Measurements from ENCODE around the gene LRRTM3.

The LRRTM3 gene

DNA sequence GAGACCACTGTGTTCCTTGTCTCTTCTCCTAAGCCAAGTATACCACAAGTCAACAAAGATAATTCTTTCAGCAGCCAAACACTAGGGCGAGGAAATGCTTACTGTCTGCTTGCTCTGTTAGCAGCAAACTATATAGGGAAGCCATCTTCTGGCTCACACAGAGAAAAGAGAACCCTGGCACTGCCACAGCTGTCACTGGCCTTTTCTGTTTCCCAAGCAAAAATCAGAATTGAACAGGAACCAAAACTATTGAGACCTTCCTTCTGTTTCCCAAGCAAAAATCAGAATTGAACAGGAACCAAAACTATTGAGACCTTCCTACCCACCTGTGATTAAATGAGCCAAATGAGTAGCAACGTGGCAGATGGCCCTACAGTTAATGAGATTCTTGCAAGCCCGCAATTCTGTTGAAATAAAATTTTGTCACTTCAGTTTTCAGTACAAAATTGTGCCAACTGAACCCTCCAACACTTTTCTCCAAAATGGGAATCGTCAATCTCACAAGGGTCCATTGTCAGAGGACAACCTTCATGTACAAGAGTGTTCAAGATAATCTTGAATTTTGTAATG lies 54.5 kb downstream of the LRRTM3 start:
- Histone ChIP-seq H3K9ac (ENCODE audit: low read depth in 1 of 2, low read length in 2 of 2) (no peak overlapping the region), H3K4me1 (ENCODE audit: control insufficient read depth in 1 of 2, insufficient read depth in 2 of 2, low read length in 2 of 2) (no peaks in the 10 kb centered on the region), H3K27ac (ENCODE audit: low read depth, low read length) (no peak overlapping the region), H3K27me3 (ENCODE audit: control insufficient read depth in 1 of 2, insufficient read depth in 2 of 2, low read length in 2 of 2) (no peaks in the 10 kb centered on the region), H3K9me3 (ENCODE audit: control insufficient read depth in 1 of 2, low read length in 2 of 2) (no peaks in the 10 kb centered on the region), H3K36me3 (ENCODE audit: control insufficient read depth in 1 of 2, insufficient read depth in 2 of 2, low read length in 2 of 2) (no peaks in the 10 kb centered on the region), H3K4me3 (ENCODE audit: low read depth in 1 of 2, low read length in 2 of 2) (no peak overlapping the region)

DNA sequence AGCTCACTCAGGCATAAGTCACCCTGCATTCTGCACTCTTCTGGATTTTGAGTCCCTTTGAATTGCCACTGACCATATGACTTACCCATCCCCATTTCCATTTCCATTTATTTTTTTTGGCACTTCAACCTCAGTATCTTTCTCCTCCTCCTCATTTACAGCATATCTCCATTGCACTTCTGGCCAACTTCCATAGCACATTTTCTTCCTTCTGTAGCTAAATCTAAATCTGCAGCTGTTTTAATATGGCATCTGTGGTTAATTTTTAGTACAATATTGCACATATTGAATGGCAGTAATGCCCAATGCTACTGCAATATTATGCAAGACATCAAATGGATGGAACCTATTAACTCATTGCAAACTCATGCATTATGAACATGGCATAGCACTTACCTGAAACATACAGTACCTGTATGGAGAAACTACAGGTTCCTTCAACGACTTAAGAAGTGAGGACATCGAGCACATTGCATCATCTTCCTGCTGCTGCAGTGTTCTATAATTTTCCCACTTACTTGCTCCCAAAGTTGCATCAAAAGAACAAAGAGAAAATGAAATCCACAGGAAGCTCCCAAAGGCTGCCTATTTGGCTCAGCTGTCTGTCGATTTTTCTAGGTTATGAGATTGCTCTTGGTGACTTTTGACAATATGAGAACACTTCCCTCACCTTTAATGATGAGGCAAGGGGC lies 55.7 kb downstream of the LRRTM3 start:
- Histone ChIP-seq H3K9ac (ENCODE audit: low read depth in 1 of 2, low read length in 2 of 2) (no peak overlapping the region), H3K9me3 (ENCODE audit: control insufficient read depth in 1 of 2, low read length in 2 of 2) (no peaks in the 10 kb centered on the region), H3K27me3 (ENCODE audit: control insufficient read depth in 1 of 2, insufficient read depth in 2 of 2, low read length in 2 of 2) (no peaks in the 10 kb centered on the region), H3K27ac (ENCODE audit: low read depth, low read length) (no peak overlapping the region), H3K36me3 (ENCODE audit: control insufficient read depth in 1 of 2, insufficient read depth in 2 of 2, low read length in 2 of 2) (no peaks in the 10 kb centered on the region), H3K4me1 (ENCODE audit: control insufficient read depth in 1 of 2, insufficient read depth in 2 of 2, low read length in 2 of 2) (no peaks in the 10 kb centered on the region), H3K4me3 (ENCODE audit: low read depth in 1 of 2, low read length in 2 of 2) (no peak overlapping the region)

DNA sequence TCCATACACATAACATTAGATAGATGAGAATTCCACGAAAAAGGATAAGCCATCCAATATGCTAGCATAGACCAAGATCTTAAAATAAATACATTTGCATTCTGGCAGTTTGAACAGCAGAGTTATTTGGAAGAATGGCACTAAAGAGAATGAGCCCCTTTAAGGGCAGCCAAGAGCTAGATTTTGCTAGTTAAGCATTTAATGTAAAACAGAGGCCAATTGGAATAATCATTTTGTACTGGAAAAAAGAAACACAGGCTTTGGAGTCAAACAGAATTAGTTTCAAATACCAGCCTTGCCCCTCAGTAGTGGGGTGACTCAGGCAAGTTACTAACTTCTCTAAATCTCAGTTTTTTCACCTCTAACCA lies 56.2 kb downstream of the LRRTM3 start:
- Histone ChIP-seq H3K9ac (ENCODE audit: low read depth in 1 of 2, low read length in 2 of 2) (no peak overlapping the region), H3K4me1 (ENCODE audit: control insufficient read depth in 1 of 2, insufficient read depth in 2 of 2, low read length in 2 of 2) (no peaks in the 10 kb centered on the region), H3K27ac (ENCODE audit: low read depth, low read length) (no peak overlapping the region)

DNA sequence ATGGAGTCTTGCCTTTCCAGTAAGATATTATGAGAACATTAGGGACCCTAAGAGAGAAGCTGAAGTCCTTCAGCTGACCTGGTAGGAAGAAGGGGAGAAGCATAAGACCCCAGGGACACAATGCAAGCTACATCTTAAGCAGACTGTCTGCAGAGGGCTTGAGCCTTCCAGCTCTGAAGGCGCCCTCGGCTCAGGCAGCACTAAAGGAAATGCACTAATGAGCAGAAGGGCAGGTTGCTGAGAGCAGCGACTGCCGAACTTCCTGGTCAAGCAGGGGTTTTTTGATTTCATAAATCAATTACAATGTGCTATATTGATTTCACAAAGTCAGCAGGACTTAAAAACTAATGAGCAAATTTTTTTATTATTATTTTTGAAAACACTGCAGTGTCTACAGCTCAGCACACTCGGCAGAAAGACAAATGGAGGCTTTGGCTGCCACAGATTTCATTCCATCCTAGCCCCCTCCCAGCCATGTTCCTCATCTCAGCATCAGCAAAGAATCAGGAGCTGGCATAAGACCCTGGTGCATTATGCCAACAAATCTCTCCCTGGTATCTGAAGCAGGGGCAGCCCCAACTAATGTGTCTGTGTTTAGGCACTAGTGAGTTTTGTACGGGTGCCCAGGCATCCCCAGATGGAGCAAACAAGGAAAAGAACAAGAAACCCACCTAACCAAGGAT lies 57.1 kb downstream of the LRRTM3 start:
- Histone ChIP-seq H3K4me3 (ENCODE audit: low read depth in 1 of 2, low read length in 2 of 2) (no peak overlapping the region), H3K27ac (ENCODE audit: low read depth, low read length) (no peak overlapping the region), H3K9ac (ENCODE audit: low read depth in 1 of 2, low read length in 2 of 2) (no peak overlapping the region), H3K27me3 (ENCODE audit: control insufficient read depth in 1 of 2, insufficient read depth in 2 of 2, low read length in 2 of 2) (no peaks in the 10 kb centered on the region), H3K9me3 (ENCODE audit: control insufficient read depth in 1 of 2, low read length in 2 of 2) (no peaks in the 10 kb centered on the region), H3K4me1 (ENCODE audit: control insufficient read depth in 1 of 2, insufficient read depth in 2 of 2, low read length in 2 of 2) (no peaks in the 10 kb centered on the region), H3K36me3 (ENCODE audit: control insufficient read depth in 1 of 2, insufficient read depth in 2 of 2, low read length in 2 of 2) (no peaks in the 10 kb centered on the region)

More for the DNA sequence above, 56.2 kb downstream of the LRRTM3 start:
- Histone ChIP-seq H3K36me3 (ENCODE audit: control insufficient read depth in 1 of 2, insufficient read depth in 2 of 2, low read length in 2 of 2) (no peaks in the 10 kb centered on the region), H3K9me3 (ENCODE audit: control insufficient read depth in 1 of 2, low read length in 2 of 2) (no peaks in the 10 kb centered on the region), H3K4me3 (ENCODE audit: low read depth in 1 of 2, low read length in 2 of 2) (no peak overlapping the region), H3K27me3 (ENCODE audit: control insufficient read depth in 1 of 2, insufficient read depth in 2 of 2, low read length in 2 of 2) (no peaks in the 10 kb centered on the region)

DNA sequence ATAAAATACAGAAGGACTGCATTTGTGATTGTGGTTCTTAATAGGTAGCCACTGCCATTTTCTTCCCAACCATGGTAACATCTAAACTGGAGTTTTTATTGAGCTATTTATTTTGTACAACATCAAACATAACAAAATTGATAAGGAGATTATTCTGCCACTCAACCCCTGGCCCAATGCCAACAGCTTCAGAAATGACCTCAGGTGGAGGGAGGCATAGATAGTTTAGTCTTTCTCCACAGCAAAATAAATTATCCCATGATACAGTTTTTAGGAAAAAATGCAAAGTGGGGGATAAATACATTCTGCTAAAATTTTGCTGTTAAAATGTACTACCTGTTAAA lies 57.6 kb downstream of the LRRTM3 start:
- H3K4me1 ChIP-seq (ENCODE audit: control insufficient read depth in 1 of 2, insufficient read depth in 2 of 2, low read length in 2 of 2): no peaks in the 10 kb centered on the region
- H3K4me3 ChIP-seq (ENCODE audit: low read depth in 1 of 2, low read length in 2 of 2): no peak overlapping the region
- H3K27ac ChIP-seq (ENCODE audit: low read depth, low read length): no peak overlapping the region
- H3K36me3 ChIP-seq (ENCODE audit: control insufficient read depth in 1 of 2, insufficient read depth in 2 of 2, low read length in 2 of 2): no peaks in the 10 kb centered on the region
- H3K27me3 ChIP-seq (ENCODE audit: control insufficient read depth in 1 of 2, insufficient read depth in 2 of 2, low read length in 2 of 2): no peaks in the 10 kb centered on the region
- H3K9me3 ChIP-seq (ENCODE audit: control insufficient read depth in 1 of 2, low read length in 2 of 2): no peaks in the 10 kb centered on the region
- H3K9ac ChIP-seq (ENCODE audit: low read depth in 1 of 2, low read length in 2 of 2): no peak overlapping the region

DNA sequence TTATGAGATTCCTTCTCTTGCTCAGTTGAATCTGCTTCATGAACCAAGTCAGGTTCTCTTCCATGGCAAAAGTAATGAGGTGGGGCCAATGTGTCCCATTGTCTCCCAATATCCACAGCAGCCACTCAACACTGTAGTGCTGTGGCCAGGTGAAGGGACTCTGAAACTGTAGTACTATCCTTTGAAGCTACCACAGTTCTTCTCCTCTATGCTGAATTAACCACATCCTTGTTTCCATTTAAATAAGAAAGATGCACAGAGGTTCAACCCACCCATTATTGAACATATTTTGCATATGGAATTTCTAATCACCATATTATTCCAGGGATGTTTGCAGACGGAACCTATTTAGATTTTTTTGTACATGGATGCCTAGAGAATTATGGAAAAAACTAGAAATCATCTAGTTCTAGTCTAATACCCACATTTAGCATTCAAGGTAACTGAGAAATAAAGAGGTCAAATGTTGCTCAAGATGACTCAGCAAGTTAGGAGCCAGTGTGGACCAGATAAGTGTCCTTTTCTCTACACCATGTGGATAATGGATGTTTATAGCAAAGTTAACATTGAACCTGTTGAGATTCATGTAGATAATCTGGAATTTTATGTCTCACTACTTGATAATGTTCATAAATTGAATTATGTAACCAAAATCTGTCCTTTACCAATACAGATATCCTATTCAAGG lies 64.5 kb downstream of the LRRTM3 start:
- Histone ChIP-seq H3K4me3 (ENCODE audit: low read depth in 1 of 2, low read length in 2 of 2) (no peak overlapping the region), H3K9me3 (ENCODE audit: control insufficient read depth in 1 of 2, low read length in 2 of 2) (no peaks in the 10 kb centered on the region), H3K4me1 (ENCODE audit: control insufficient read depth in 1 of 2, insufficient read depth in 2 of 2, low read length in 2 of 2) (no peaks in the 10 kb centered on the region), H3K27me3 (ENCODE audit: control insufficient read depth in 1 of 2, insufficient read depth in 2 of 2, low read length in 2 of 2) (no peaks in the 10 kb centered on the region), H3K27ac (ENCODE audit: low read depth, low read length) (no peak overlapping the region), H3K36me3 (ENCODE audit: control insufficient read depth in 1 of 2, insufficient read depth in 2 of 2, low read length in 2 of 2) (no peaks in the 10 kb centered on the region), H3K9ac (ENCODE audit: low read depth in 1 of 2, low read length in 2 of 2) (no peak overlapping the region)

DNA sequence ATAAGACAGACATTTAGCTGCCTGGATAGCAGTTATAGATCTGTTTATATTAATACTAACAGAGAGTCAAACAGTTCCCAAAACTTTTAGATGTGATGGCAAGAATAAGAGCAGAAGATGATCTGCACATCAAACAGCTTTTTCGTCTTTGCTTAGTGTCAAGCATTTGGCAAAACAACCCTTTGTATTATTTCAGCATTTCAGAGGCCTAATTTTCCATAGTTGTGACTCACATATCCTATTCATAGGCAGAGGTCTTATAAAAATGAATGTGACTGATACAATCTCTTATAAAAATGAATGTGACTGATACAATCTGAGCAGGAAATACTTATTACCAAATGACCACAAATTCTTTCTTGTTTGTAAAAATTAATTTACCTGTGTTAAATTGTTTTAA lies 71.2 kb downstream of the LRRTM3 start:
- Histone ChIP-seq H3K36me3 (ENCODE audit: control insufficient read depth in 1 of 2, insufficient read depth in 2 of 2, low read length in 2 of 2) (no peaks in the 10 kb centered on the region), H3K9me3 (ENCODE audit: control insufficient read depth in 1 of 2, low read length in 2 of 2) (no peaks in the 10 kb centered on the region), H3K27me3 (ENCODE audit: control insufficient read depth in 1 of 2, insufficient read depth in 2 of 2, low read length in 2 of 2) (no peaks in the 10 kb centered on the region), H3K4me1 (ENCODE audit: control insufficient read depth in 1 of 2, insufficient read depth in 2 of 2, low read length in 2 of 2) (no peaks in the 10 kb centered on the region), H3K27ac (ENCODE audit: low read depth, low read length) (no peak overlapping the region), H3K4me3 (ENCODE audit: low read depth in 1 of 2, low read length in 2 of 2) (no peak overlapping the region), H3K9ac (ENCODE audit: low read depth in 1 of 2, low read length in 2 of 2) (no peak overlapping the region)

DNA sequence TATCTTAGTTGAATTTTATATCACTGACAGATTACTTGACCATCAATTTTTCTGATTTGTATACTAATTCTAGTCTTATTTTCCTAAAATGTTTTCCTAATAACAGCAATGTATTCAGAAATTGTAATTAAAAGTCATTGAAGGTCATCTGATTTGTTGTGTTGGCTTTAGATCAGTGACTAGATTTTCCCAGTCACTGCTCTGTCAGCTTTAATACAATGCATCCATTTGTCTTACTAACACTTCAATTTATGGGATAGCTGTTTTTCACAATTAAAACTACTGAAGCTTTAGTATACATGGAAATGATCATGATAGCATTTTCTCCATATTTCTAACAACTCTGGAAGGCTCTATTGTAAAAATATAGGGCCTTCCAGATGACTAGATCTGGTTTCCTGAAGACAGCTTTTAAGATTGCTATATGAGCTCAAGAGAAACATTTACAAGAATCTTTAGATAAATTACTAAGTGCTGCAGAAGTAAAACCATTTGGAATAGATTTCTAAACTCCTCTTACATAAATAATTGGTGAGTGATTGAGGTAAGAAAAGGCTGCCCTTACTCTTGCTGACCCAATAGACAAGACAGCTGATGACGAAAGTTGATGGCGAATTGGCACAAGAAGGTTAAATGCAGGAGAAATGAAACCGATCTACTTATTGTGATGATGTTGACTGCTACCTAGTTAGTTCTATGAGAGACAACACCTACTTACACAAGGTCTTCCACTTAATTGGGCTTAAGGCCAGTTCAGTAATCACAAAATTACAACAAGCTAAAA lies 74.1 kb downstream of the LRRTM3 start:
- Histone ChIP-seq H3K4me1 (ENCODE audit: control insufficient read depth in 1 of 2, insufficient read depth in 2 of 2, low read length in 2 of 2) (no peaks in the 10 kb centered on the region), H3K36me3 (ENCODE audit: control insufficient read depth in 1 of 2, insufficient read depth in 2 of 2, low read length in 2 of 2) (no peaks in the 10 kb centered on the region), H3K9ac (ENCODE audit: low read depth in 1 of 2, low read length in 2 of 2) (no peak overlapping the region), H3K4me3 (ENCODE audit: low read depth in 1 of 2, low read length in 2 of 2) (no peak overlapping the region), H3K27me3 (ENCODE audit: control insufficient read depth in 1 of 2, insufficient read depth in 2 of 2, low read length in 2 of 2) (no peaks in the 10 kb centered on the region), H3K27ac (ENCODE audit: low read depth, low read length) (no peak overlapping the region), H3K9me3 (ENCODE audit: control insufficient read depth in 1 of 2, low read length in 2 of 2) (no peaks in the 10 kb centered on the region)

DNA sequence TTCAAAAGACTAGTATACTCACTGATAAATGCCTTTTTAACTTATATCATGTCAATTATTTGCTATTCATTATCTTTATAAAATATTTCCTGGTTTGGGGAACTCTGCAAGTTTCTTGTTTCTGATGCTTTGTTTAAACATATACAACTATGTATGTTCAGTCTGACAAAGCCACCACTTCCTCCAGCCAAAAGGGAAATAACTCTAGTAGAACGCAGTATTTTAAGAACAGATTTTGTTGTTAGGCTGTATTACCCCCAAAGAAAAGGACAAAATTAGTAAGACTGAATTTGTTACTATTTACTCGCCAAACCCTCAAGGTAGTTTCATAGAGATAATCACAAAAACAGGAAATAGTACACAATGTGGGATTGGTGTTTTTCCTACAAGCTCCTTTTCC lies 78.9 kb downstream of the LRRTM3 start:
- H3K27me3 ChIP-seq (ENCODE audit: control insufficient read depth in 1 of 2, insufficient read depth in 2 of 2, low read length in 2 of 2): no peaks in the 10 kb centered on the region
- H3K4me1 ChIP-seq (ENCODE audit: control insufficient read depth in 1 of 2, insufficient read depth in 2 of 2, low read length in 2 of 2): no peaks in the 10 kb centered on the region
- H3K27ac ChIP-seq (ENCODE audit: low read depth, low read length): no peak overlapping the region
- no peaks in the 10 kb centered on the region for H3K36me3 ChIP-seq (ENCODE audit: control insufficient read depth in 1 of 2, insufficient read depth in 2 of 2, low read length in 2 of 2)
- no peak overlapping the region for H3K4me3 ChIP-seq (ENCODE audit: low read depth in 1 of 2, low read length in 2 of 2)
- H3K9ac ChIP-seq (ENCODE audit: low read depth in 1 of 2, low read length in 2 of 2): no peak overlapping the region
- no peaks in the 10 kb centered on the region for H3K9me3 ChIP-seq (ENCODE audit: control insufficient read depth in 1 of 2, low read length in 2 of 2)

DNA sequence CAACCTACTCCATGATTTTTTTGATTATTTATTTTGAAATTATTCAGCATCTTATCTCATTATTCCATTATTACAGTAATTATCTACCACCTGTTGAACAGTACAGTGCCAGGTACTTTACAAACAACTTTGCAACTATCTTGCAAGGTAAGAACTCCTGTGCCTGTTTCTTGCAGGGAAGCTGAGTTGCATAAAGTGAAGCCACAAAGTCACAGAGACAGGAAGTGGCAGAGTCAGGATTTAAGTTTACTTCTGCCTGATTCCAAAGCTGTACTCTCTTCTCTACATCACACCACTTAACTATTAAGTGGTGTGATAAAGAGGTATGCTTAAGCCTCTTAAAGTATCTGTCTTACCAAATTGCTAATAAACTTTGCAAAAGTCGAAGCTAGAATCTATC lies 80.1 kb downstream of the LRRTM3 start:
- Histone ChIP-seq H3K9me3 (ENCODE audit: control insufficient read depth in 1 of 2, low read length in 2 of 2) (no peaks in the 10 kb centered on the region), H3K27ac (ENCODE audit: low read depth, low read length) (no peak overlapping the region), H3K27me3 (ENCODE audit: control insufficient read depth in 1 of 2, insufficient read depth in 2 of 2, low read length in 2 of 2) (no peaks in the 10 kb centered on the region), H3K36me3 (ENCODE audit: control insufficient read depth in 1 of 2, insufficient read depth in 2 of 2, low read length in 2 of 2) (no peaks in the 10 kb centered on the region), H3K9ac (ENCODE audit: low read depth in 1 of 2, low read length in 2 of 2) (no peak overlapping the region), H3K4me3 (ENCODE audit: low read depth in 1 of 2, low read length in 2 of 2) (no peak overlapping the region), H3K4me1 (ENCODE audit: control insufficient read depth in 1 of 2, insufficient read depth in 2 of 2, low read length in 2 of 2) (no peaks in the 10 kb centered on the region)

All from duodenal mucosa (tissue), 2 donors.